HG02885 (cell line): ENCODE measurements around the gene CTAGE9.
"Not testable (repeated sequence)": the region's sequence is repeated elsewhere in the genome, so short reads cannot be mapped to it uniquely, and the experiment has no call there.

Experiments used
- ATAC-seq: cut with Tn5 transposase; IDR thresholded peaks from one replicate; pipeline ENCODE4 v1.9.1; 2021; ENCODE audit warnings: mild to moderate bottlenecking; ENCODE audit not compliant: unreplicated experiment, poor library complexity

Gene CTAGE9

GRCh38 chr6:131710917-131711316 lies at the start of gene CTAGE9:
CTAGE9 (minus strand) TSS chr6:131711017; CDS start chr6:131711017, 0 bp downstream.
- ATAC-seq: not testable (repeated sequence)

- no peak for ATAC-seq
Measured at GRCh38 chr6:131758920-131759319, 48.1 kb upstream of the CTAGE9 start.

GRCh38 chr6:131756039-131756438 lies 45.2 kb upstream of the CTAGE9 start:
- ATAC-seq: no peak

GRCh38 chr6:131755597-131755996 lies 44.8 kb upstream of the CTAGE9 start:
- ATAC-seq: no peak

DNA sequence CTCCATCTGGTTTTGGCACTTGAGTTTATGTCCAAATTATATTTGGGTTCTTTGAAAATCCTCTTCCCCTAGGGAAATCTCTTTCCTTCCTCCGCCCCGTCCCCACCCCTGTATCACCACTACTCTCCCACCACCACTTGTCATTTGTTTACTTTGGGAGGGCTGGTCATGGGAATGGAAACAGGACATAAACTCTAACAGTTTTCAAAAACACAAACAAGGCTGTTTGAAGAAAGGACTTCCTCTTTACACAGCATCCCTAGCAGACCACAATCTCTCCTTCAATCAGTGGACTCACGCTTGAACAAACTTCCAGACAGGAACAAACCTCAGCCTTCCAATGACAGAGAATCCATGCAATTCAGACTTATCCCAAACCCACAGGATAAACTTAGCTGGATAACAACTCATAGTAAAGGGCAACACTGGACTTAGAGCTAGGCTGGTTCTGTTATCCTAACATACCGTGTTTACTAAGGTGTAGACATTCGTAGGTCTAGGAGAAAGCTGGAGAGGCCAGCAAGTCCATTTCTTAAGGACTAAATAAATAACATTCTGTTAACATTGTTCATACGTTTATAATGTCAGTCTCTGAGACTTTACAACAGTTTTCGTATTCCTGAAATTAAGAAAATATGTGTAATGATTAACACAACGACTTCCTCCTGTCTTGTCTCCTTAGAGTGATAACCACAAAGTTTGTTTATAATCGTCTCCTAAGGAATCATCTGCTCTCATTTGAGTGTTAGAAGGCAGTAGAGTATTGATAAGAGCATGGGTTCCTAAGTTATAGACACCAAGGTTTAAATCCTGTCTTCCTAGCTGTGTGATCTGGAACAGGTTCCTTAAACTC lies 44.1 kb upstream of the CTAGE9 start:
- no peak for ATAC-seq

- no peak for ATAC-seq
Measured at GRCh38 chr6:131754088-131754487, 43.3 kb upstream of the CTAGE9 start.

DNA sequence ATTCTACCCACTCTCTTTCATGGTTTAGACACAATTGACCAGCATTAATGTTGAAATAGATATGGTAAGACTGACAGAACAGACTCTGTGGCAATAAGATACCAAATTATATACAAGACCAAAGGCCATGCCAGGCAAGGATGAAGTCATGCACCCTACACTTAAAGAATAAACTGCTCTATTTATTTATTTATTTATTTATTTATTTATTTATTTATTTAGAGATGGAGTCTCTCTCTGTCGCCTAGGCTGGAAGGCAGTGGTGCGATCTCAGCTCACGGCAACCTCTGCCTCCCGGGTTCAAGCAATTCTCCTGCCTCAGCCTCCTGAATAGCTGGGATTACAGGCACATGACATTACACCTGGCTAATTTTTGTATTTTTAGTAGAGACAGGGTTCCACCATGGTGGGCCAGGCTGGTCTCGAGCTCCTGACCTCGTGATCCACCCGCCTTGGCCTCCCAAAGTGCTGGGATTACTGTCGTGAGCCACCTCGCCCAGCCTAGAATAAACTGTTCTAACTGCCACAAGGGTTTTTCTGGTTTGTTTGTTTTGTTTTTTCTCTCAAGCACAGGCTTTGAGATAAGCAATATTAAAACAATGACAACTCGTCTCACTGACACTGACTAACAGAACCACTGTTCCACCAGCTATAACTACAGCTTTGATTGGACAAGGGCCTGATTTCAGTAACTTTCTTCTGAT lies 40.3 kb upstream of the CTAGE9 start:
- not testable (repeated sequence) for ATAC-seq

- no peak for ATAC-seq
Measured at GRCh38 chr6:131749023-131749422, 38.2 kb upstream of the CTAGE9 start.

DNA sequence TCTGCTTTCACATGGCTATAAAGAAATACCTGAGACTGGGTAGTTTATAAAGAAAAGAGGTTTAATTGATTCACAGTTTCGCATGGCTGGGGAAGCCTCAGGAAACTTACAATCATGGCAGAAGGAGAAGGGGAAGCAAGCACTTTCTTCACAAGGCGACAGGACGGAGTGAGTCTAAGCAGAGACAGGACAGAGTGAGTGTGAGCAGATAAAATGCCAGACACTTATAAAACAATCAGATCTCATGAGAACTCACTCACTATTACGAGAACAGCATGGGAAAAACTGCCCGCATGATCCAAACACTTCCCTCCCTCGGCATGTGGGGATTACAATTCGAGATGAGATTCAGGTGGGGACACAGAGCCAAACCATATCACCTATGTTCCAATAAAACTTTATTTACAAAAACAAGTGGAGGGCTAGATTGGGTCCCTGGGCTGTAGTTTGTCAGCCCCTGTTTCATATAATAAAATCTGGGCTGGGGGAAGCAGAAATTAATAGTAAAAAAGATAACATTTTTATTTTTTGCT lies 37.1 kb upstream of the CTAGE9 start:
- ATAC-seq: no peak

DNA sequence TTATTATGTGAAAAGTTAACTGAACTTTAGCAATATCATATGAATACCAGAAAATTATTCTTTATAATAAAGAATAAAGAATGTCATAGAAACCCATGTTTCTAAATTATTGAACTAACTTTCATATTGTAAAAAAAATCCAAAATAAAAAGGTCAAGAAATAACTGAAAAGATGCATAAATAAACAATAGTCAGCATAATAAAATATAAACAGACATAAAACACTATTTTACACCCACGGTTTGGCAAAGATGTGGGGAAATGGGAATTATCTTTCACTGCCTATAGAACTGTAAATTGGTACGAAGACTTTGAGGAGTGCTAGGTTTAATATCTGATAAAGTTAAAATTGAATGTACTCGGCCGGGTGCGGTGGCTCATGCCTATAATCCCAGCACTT lies 34.7 kb upstream of the CTAGE9 start:
- ATAC-seq: no peak

GRCh38 chr6:131744432-131745287 lies 33.8 kb upstream of the CTAGE9 start:
- ATAC-seq: no peak

- no peak for ATAC-seq
Measured at GRCh38 chr6:131741688-131742393, 31.0 kb upstream of the CTAGE9 start.

- ATAC-seq: no peak
Measured at GRCh38 chr6:131740161-131740560, 29.3 kb upstream of the CTAGE9 start.

- ATAC-seq: no peak
Measured at GRCh38 chr6:131739136-131739535, 28.3 kb upstream of the CTAGE9 start.

GRCh38 chr6:131736811-131737210 lies 26.0 kb upstream of the CTAGE9 start:
- no peak for ATAC-seq

DNA sequence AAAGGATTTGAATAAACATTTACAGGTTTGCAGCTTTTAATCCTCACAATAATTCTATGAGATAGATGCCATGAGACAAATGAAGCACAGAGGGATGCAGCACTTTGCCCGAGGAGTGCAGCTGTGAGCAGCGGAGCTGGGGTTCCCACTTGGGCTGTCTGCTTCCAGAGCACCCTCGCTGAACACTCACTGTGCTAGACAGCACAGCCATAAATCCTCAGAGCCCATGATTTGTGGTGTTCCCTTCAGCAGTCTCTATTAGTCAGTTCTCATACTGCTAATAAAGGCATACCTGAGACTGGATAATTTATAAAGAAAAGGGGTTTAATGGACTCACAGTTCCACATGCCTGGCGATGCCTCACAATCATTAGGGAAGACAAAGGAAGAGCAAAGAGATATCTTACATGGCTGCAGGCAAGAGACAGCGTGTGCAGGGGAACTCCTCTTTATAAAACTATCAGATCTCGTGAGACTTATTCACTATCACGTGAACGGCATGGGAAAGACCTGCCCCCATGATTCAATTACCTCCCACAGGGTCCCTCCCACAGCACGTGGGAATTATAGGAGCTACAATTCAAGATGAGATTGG lies 25.3 kb upstream of the CTAGE9 start:
- no peak for ATAC-seq

DNA sequence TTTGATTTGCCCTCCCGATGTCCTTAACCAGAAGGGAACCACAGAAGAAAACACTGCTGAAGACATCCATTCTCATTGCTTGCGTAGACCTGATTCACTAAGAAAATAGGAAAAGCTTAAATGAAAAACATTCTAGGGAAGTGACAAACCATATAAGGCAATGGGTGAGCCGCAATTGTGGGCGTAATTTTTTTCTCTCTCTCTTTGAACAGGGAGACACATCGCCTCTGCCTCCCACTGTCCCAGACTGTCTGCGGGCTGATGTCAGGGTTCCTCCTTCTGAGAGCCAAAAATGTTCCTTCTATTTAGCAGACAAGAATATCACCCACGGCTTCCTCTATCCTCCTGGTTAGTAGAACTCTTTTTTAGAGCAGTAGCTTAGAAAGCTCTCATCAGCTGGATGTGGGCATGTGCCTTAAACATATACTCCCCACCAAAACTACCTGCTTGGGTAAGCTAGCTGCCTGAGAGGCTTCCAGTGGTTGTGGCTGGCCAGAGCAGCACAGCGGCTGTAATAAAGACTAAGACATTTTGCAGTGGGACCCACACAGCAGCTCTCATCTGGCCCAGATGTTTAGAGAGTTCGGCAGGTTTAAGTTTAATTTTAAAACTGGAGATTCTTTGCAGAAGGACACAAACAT lies 22.7 kb upstream of the CTAGE9 start:
- no peak for ATAC-seq

DNA sequence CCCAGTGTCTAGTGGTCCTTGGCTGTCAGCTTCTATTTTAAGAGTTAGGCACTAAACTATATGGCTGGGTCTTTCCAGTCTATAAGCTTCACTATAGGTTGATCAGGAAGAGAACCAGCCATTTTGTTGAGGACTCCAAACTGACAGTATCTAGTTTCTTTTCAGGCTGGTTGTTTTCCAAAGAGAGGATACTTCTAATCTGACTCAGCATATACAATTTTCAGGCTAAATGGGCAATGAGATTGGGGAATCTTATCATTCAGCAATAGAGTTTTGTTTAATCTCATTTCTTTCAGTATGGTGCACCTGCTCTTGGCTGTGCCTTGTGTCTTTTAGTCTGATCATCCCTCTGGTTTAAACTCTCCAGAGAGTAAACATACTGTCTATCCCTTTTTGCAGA lies 20.4 kb upstream of the CTAGE9 start:
- no peak for ATAC-seq

DNA sequence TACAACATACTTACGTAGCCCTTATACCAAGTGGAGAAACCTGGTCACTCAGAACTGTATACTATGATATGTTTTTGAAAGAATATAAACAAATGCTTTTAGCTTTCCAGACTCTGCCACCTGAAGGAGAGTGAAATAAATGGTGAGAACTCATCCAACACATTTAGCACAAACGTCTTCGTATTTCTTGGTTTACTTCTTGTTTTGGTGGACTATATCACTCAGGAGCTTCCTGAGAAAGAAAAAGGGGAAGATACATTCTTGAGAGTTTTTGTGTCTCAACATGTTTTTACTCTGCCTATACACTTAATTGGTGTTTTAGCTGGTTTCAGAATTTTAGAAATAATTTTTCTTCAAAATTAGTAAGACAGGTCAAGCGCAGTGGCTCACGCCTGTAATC lies 19.4 kb upstream of the CTAGE9 start:
- no peak for ATAC-seq
